ENCODE measurements around the gene ROPN1L. TPM values are rescaled to one million over a fixed set of nuclear protein-coding genes. Genes with fewer than 3 reads are reported as not detected.

Gene ROPN1L
- total and polyA plus RNA-seq, 2 of the 13 experiments (the other 11 are each of a cell fraction or from before 2014, with no cell fraction given) = not detected

GRCh38 chr5:10441083-10441991, at the start of gene ROPN1L (continued):
- no peak for TF ChIP-seq ZNF776 (CRISPR knock-in tag; IDR thresholded peaks at IDR 0.05)
- no peak for TF ChIP-seq ZFAT (CRISPR knock-in tag; conservative IDR thresholded peaks at IDR 0.05)
- TF ChIP-seq IRF2 (CRISPR knock-in tag; IDR thresholded peaks at IDR 0.05) = 0 out of 2 replicates have a peak, but pooled peaks have one; percentile 21
- TF ChIP-seq ZNF749 (CRISPR knock-in tag; IDR thresholded peaks at IDR 0.05; ENCODE audit: borderline replicate concordance) = no peak
- TF ChIP-seq ZFX (CRISPR knock-in tag; IDR thresholded peaks at IDR 0.05; ENCODE audit: low read depth) = peak; percentile 79; the same call in 1 of the 2 replicates
- peak; percentile 85; the same call in 2 of the 3 replicates for TF ChIP-seq MXI1 (IDR thresholded peaks at IDR 0.05; ENCODE audit: borderline replicate concordance, low read depth, low read length)
- TF ChIP-seq, protein P1, sequence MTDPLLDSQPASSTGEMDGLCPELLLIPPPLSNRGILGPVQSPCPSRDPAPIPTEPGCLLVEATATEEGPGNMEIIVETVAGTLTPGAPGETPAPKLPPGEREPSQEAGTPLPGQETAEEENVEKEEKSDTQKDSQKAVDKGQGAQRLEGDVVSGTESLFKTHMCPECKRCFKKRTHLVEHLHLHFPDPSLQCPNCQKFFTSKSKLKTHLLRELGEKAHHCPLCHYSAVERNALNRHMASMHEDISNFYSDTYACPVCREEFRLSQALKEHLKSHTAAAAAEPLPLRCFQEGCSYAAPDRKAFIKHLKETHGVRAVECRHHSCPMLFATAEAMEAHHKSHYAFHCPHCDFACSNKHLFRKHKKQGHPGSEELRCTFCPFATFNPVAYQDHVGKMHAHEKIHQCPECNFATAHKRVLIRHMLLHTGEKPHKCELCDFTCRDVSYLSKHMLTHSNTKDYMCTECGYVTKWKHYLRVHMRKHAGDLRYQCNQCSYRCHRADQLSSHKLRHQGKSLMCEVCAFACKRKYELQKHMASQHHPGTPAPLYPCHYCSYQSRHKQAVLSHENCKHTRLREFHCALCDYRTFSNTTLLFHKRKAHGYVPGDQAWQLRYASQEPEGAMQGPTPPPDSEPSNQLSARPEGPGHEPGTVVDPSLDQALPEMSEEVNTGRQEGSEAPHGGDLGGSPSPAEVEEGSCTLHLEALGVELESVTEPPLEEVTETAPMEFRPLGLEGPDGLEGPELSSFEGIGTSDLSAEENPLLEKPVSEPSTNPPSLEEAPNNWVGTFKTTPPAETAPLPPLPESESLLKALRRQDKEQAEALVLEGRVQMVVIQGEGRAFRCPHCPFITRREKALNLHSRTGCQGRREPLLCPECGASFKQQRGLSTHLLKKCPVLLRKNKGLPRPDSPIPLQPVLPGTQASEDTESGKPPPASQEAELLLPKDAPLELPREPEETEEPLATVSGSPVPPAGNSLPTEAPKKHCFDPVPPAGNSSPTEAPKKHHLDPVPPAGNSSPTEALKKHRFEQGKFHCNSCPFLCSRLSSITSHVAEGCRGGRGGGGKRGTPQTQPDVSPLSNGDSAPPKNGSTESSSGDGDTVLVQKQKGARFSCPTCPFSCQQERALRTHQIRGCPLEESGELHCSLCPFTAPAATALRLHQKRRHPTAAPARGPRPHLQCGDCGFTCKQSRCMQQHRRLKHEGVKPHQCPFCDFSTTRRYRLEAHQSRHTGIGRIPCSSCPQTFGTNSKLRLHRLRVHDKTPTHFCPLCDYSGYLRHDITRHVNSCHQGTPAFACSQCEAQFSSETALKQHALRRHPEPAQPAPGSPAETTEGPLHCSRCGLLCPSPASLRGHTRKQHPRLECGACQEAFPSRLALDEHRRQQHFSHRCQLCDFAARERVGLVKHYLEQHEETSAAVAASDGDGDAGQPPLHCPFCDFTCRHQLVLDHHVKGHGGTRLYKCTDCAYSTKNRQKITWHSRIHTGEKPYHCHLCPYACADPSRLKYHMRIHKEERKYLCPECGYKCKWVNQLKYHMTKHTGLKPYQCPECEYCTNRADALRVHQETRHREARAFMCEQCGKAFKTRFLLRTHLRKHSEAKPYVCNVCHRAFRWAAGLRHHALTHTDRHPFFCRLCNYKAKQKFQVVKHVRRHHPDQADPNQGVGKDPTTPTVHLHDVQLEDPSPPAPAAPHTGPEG (CRISPR knock-in tag; IDR thresholded peaks at IDR 0.05) = 0 out of 2 replicates have a peak, but pooled peaks have one; percentile 11
- no peak for TF ChIP-seq ZBTB42 (CRISPR knock-in tag; IDR thresholded peaks at IDR 0.05)
- TF ChIP-seq ZNF547 (CRISPR knock-in tag; IDR thresholded peaks at IDR 0.05) = peak; percentile 72; the same call in 1 of the 2 replicates
- TF ChIP-seq ZNF329 (CRISPR knock-in tag; IDR thresholded peaks at IDR 0.05; ENCODE audit: low read depth) = no peak
- TF ChIP-seq, protein P2, sequence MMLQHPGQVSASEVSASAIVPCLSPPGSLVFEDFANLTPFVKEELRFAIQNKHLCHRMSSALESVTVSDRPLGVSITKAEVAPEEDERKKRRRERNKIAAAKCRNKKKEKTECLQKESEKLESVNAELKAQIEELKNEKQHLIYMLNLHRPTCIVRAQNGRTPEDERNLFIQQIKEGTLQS (CRISPR knock-in tag; IDR thresholded peaks at IDR 0.05) = no peak
- TF ChIP-seq ZNF788 (CRISPR knock-in tag; IDR thresholded peaks at IDR 0.05; ENCODE audit: borderline replicate concordance) = 0 out of 2 replicates have a peak, but pooled peaks have one; percentile 33
- 0 out of 2 replicates have a peak, but pooled peaks have one; percentile 2 for TF ChIP-seq ZNF768 (CRISPR knock-in tag; IDR thresholded peaks at IDR 0.05)
- no peak for TF ChIP-seq BRF2 (CRISPR knock-in tag; IDR thresholded peaks at IDR 0.05)
- TF ChIP-seq BRCA1 (CRISPR knock-in tag; IDR thresholded peaks at IDR 0.05) = no peak
- 0 out of 2 replicates have a peak, but pooled peaks have one; percentile 18 for TF ChIP-seq FOXO1 (CRISPR knock-in tag; IDR thresholded peaks at IDR 0.05)
- TF ChIP-seq RAD51 (IDR thresholded peaks at IDR 0.05; ENCODE audit: borderline replicate concordance) = no peak
- no peak for TF ChIP-seq BHLHE40 (IDR thresholded peaks at IDR 0.05; ENCODE audit: low read length)
- TF ChIP-seq MTA1 (CRISPR knock-in tag; IDR thresholded peaks at IDR 0.05; ENCODE audit: borderline replicate concordance) = 0 out of 2 replicates have a peak, but pooled peaks have one; percentile 41
- 0 out of 2 replicates have a peak, but pooled peaks have one; percentile 68 for TF ChIP-seq ZNF790 (CRISPR knock-in tag; IDR thresholded peaks at IDR 0.05; ENCODE audit: borderline replicate concordance)
- TF ChIP-seq ZNF431 (CRISPR knock-in tag; IDR thresholded peaks at IDR 0.05; ENCODE audit: borderline replicate concordance, low read depth) = no peak
- 0 out of 2 replicates have a peak, but pooled peaks have one; percentile 6 for TF ChIP-seq ZNF138 (CRISPR knock-in tag; IDR thresholded peaks at IDR 0.05; ENCODE audit: low read depth)
